HG02763 (cell line): ENCODE results near the gene ENPP7.
"Not testable (repeated sequence)": the region's sequence is repeated elsewhere in the genome, so short reads cannot be mapped to it uniquely, and the experiment has no call there.

Source experiments
- ATAC-seq: cut with Tn5 transposase; IDR thresholded peaks from one replicate; pipeline ENCODE4 v1.9.1; 2021; ENCODE audit warnings: mild to moderate bottlenecking, moderate library complexity; ENCODE audit not compliant: unreplicated experiment

ENPP7 gene

DNA sequence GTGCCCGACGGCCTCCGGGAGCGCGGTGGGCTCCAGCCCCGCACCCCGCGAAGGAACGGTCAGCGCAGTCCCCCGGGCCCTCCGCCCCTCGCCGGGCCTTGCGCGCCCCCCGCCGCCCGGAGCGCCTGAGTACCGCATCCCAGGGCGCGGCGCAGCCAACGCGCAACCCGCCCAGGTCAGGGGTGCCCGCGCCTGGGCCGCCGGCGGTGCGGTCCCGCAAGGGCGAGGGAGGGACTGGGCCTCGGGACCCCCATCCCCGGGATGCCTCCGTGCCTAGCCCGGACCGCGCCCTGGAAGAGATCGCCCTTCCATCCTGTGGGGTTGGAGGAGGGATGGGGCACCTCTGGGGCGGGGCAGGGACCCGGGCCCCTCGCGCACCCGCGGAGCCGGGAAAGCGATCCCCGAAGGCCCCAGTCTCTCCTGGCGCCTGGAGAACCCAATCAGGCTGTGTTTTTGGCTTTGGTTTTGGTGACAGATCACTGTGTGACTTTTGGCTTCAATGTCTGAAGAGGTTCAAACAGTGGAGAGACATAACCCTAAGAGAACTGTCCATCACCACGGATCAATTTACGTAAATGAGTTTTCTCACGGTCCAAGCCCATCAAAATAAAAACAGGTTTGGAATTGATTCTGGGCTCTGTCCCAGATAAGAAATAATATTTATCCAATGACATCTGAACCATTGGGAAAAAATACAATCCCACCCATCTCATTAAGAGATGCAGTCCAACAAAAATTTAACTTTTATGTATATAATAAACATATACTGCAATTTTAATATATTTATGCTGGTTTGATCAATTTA lies 17.8 kb downstream of the ENPP7 start:
- ATAC-seq = no peak

DNA sequence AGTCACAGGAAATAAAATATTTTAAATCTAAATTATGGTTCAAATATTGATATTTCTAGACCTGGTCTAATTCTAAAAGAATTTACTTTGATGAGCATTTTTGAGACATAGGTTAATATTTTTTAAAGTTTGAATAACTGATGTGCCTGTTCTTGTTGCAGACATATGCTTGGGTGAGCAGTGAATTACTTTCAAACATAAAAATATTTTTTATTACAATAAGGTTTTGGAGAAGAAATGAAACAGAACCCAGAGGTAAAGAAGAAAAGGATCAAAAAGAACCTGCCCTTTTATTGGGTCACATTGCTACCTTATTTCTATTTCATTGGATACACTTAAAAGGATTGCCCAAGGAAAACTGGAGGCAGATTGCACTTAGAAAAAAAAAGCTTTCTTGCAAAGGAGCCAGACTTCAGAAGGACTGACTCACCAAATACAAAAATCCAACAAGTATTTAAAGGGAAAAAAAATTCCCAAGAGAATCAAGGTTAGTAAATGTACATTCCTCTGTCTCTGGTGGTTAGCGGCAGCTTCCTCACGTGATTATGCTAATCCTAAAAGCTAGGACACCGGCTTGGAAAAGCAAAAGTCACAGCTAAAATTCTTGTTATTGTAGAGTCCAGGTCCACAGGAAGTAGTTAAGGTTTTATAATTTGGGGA lies 18.5 kb downstream of the ENPP7 start:
- ATAC-seq = no peak

DNA sequence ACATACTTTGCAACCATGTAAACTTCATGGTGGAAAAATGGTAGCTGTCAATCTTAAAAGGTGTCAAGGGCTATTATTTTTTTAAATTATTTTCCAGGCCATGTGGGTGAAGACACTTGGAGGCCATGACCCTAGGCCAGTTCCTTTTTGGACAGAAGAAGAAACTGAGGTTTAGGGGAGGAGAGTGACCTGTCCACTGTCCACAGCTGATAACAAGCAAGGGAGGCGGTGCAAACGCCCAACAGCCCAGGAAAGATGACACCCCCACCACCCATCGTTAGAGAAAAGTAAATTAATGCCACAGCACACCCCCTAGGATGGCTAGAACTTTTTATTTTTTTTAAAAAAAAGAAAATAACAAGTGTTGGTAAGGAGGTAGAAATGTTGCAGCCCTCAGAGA lies 19.2 kb downstream of the ENPP7 start:
- ATAC-seq = no peak

DNA sequence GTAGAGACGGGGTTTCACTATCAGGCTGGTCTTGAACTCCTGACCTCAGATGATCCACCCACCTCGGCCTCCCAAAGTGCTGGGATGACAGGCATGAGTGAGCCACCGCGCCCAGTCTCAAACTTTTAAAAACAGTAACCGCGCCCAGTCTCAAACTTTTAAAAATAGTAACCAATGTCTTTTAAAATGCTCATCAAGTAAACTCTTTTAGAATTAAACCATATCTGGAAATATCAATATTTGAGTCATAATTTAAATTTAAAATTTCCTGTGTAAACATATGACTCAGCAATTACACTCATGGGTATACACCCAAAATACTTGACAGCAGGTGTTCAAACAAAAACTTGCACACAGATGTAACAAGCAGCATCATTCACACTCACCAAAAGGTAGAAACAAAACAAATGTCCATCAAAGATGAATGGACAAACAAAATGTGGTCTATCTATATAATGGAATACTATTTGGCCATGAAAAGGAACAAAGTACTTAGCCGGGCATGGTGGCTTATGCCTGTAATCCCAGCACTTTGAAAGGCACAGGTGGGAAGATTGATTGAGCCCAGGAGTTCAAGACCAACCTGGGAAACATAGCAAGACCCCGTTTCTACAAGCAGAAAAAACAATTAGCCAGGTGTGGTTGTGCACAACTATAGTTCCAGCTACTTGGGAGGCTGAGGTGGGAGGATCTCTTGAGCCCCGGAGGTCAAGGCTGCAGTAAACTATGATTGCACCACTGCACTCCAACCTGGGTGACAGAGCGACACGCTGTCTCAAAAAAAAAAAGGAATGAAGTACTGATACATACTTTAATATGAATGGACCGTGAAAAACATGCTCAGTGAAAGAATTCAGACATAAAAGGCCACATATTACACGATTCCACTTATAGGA lies 20.2 kb downstream of the ENPP7 start:
- ATAC-seq = no peak

DNA sequence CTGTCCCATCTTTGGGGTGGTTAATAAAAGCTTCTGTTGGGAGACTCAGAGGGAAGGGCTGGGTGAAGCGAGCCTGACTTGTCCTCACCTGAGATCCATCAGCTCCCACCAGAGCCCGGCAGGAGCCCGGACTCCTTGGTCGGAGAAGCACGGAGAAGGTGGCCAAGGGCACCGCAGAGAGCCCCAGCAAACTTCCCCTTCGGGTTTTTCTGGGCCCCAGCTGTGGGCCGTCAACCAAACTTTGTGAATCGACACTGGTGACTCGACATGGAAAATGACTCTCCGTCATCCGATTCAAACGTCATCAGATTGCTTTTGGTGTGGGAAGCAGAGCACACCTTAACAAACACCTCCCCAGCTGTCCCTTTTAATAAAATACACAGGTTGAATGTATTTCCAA lies 21.4 kb downstream of the ENPP7 start:
- ATAC-seq = no peak

DNA sequence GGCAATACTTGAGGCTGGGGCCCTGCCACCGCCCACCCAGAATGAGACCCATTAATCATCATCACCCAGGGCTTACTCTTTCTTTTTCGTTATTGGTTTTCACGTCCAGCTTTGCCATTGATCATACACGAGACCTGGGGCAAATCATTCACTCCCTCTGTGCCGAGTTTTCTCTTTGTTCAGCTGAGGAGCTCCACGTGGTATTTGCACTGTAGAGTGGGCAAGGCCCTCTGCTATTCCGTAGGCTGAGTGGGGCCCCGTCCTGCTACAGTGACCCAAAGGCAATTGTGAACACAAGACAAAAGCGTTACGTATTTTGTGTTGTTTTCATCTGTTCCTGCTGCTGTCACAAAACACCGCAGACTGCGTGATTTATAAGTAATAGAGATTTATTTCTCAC lies 23.6 kb downstream of the ENPP7 start:
- ATAC-seq = no peak

DNA sequence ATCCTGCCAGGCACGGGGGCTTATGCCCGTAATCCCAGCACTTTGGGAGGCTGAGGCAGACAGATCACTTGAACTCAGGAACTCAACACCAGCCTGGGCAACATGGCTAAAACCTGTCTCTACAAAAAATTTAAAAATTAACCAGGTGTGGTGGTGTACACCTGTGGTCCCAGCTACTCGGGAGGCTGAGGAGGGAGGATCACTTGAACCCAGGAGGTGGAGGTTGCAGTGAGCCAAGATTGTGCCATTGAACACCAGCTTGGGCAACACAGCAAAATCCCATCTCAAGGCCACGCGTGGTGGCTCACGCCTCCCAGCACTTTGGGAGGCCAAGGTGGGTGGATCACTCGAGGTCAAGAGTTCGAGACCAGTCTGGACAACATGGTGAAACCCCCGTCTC lies 24.2 kb downstream of the ENPP7 start:
- ATAC-seq = not testable (repeated sequence)

DNA sequence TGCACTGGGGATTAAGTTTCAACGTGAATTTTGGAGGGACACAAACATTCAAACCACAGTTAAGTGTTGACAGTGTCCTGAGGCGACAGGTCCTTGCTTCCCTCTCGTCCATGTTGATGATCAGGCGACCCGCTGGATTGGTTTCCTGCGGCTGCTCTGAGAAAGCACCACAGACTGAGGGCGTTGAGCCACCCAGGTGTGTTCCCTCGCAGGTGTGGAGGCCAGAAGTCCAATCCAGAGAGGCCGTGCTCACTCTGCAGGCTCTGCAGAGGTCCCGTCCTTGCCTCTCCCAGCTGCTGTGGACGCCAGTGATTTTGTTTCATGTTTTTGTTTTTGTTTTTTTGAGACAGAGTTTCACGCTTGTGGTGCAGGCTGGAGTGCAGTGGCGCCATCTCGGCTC lies 24.8 kb downstream of the ENPP7 start:
- ATAC-seq = no peak

DNA sequence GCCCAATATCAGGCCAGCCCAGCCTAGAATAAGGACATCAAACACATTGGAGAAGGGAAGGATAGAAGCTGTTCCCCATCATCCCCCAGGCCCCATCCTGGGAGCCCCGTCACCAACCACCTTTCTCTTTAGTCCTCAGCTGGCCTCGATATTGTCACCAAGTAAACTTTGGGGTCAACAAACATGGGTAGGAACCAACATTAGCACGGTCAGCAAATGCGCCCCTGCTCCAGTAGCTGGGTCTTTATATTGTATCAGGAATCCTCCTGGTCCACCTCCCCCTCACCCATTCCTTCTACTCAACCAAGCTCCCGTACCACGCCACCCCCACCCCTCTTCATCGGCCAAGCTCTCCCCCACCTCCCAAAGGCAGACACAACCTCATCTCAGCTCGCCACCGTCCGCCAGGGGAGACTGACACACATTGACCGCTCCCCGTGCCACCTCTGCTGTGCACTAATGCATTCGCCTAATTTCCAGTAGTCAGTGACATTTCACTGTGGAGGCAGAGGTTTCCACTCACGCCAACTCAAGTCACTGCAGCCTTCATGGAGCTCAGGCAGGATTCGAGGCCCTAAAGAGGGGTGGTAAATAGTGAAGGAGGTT lies 26.5 kb downstream of the ENPP7 start:
- no peak for ATAC-seq

DNA sequence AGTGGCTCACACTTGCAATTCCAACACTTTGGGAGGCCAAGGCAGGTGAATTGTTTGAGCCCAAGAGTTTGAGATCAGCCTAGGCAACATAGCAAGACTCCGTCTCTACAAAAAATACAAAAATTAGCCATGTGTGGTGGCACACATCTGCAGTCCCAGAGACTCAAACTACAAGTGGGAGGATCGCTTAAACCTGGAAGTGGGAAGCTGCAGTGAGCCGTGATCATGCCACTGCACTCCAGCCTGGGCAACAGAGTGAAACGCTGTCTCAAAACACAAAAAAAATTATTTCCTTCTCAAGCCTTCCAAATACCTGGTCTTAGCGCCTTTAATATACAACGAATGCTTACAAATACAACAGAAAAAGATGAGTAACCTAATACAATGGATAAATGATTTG lies 27.5 kb downstream of the ENPP7 start:
- no peak for ATAC-seq

DNA sequence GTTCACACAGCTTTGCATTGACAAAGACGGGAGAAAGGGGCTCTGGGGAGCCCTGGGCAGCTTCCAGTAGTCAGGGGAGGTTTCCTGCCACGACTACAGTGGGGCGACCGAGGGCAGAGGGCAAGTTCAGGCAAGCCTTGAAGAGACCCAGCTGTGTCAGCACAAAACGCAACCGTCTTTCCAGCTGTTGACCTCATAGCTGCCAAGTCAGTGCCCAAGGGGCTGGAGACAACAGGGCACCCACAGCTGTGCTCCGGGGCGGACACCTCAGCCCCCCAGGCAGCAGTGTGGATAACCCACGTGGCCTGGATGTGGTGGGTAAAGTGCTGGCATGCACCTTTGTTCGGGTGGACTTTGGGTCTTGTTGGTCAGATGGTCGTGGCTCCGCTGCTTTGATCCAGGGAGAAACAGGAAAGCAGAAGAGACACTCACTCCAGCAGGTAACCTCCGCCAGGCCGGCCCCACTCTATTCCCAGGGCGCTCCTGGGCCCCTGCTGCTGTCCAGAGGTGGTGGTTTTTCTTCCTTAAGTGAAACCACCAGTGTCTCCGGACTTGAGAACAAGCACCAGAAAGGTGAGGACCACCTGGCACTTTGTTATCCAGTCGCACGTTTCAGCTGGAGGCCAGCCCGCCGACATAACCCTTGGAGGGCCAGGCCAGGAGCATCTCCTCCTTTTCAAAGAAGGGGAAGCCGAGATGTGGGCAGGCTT lies 29.6 kb downstream of the ENPP7 start:
- ATAC-seq = no peak

DNA sequence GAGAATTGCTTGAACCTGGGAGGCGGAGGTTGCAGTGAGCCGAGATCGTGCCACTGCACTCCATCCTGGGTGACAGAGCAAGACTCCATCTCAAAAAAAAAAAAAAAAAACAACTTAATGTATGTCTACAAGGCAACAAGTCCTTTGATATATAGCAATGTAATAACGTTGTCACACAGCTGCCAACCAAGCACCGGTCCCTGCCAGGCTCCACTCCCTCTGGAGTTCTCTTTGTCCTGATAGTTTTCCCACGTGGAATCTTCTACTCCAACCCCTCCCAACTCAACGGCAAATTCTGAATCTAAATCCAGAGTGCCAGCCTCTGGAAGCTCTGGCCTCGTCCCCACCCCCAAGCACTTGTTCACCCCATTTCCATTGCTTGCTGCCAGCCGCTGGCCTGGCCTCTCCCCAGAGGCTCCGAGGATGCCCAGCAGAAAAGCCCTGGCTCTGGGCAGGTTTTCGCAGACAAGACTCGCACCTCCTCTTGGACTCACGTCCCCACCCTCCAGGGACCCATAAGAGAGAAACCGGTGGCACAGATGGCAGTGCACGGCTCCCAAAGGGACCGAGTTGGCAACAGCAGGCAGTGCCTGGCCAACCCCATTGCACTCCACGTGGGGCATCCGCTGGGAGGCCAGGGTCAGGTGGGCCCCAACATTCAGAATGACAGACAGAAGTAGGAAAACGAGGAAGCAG lies 31.3 kb downstream of the ENPP7 start:
- no peak for ATAC-seq

DNA sequence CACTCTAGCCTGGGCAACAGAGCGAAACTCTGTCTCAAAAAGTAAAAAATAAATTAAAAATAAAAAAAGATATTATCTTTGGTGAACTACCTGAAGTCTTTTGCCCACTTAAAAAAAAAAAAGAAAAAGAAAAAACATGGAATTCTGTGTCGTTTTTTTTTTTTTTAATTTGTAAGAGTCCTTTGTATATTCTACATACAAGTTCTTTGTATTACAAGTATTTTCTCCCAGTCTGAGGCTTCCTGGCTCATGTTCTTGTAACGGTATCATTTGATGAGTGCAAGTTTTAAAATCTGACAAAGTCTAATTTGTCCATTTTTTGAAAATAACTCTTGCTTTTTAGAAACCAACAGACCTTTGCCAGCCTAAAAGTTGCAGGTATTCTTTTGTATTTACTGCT lies 35.0 kb downstream of the ENPP7 start:
- ATAC-seq = no peak

DNA sequence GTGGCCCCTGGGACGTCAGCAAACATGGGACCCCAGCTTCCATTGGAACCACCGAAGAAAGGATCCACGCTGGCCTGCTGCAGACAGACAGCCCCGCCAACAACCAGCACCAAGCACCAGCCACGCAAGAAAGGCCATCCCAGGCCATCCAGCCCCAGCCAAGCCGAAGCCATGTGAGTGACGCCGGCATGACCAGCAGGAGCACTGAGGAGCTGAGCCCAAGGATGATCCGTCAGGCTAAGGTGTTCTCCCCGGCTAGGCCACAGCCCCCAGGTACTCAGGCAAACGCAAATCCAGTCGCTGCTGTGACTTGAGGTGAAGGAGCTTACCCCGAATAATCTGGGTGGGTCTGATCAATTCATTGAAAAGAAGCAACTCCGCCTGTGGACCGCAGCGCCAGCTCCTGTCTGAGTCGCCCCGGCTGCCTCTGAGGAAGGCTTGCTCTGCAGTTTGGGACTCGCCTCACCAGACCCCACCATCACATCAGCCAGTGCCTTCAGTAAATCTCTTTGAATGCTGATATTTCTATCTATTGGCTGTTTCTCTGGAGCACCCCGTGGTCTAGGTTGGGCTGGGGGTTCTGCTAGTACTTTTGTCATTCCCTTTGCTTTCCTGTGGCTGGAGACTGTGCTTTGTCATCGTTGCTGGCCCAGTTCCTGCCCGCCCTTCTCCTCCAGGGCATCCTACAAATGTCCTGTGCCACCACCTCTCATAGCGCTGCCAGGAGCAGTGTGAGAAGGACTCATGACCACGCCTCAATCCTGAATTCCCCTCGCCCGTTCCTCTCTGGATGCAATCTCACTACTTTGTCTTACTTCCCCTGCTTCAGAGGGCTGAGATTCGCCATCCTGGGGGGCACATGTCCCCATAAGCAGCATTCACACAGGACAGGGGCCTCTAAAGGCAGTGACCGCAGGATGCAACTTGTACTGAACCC lies 39.1 kb downstream of the ENPP7 start:
- ATAC-seq = no peak

DNA sequence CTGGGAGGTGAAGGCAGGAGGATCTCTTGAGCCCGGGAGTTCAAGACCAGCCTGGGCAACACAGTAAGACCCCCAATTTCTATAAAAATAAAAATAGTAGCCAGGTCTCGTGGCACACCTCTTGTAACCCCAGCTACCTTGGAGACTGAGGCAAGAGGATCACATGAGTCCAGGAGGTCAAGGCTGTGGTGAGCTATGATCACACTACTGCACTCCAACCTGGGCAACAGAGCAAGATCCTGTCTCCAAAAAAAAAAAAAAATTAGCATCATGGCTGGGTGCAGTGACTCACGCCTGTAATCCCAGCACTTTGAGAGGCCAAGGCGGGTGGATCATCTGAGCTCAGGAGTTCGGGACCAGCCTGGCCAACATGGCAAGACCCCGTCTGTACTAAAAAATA lies 40.5 kb downstream of the ENPP7 start:
- no peak for ATAC-seq

DNA sequence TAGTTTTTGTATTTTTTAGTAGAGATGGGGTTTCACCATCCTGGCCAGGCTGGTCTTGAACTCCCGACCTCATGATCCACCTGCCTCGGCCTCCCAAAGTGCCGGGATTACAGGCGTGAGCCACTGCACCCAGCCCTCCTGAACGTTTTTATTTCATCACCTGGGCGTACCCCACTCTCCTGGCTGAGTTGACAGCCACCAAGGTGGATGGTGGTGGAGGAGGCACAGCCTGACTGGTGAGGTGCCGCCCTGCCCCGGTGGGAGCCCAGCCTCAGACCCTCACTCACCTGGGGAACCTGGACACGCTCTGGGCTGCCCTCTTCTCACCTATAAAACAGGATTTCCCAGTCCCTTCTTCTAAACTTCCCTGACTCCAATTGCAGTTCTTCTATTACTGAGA lies 42.0 kb downstream of the ENPP7 start:
- ATAC-seq = not testable (repeated sequence)

DNA sequence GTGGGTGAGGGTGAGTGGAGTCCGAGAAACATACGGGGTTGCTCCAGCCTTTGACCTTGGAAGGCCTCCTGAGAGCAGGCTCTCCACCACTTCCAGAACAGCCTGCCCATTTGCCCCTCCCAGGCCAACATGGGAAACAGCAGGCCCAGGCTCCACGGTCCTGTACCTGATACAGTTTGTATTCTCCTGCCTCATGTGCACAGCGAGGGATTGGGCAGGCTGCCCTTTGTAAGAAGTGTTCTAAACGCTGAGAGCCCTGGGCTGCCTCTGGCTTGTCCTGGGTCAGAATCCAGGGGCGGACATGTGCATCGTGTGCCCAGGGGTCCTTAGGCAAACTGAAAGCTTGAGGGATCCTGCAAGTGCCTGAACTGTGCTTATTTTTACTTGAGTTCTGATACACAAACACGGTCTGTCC lies 43.8 kb downstream of the ENPP7 start:
- ATAC-seq = no peak

DNA sequence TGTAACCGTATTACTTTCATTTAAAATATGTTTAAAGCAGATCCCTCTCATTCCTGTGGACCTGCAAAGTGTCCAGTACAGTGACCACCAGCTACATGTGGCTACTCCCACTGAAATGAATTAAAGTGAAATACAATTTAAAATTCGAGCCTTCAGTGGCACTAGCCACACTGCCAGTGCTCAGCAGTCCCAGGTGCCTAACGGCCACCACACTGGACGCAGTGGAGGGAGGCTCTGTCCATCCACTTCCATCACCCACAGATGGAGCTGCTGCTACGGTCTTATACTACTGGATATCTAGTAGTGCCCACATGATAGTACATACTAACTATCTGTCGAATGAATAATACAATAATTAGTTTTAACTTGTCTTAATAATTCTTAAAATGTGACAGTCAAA lies 44.9 kb downstream of the ENPP7 start:
- ATAC-seq = no peak
